HepG2 (cell line): ENCODE results near the gene PIEZO1. TPM values are rescaled to one million over a fixed set of nuclear protein-coding genes. Genes with fewer than 3 reads are reported as not detected.
"Not testable (repeated sequence)": the region's sequence is repeated elsewhere in the genome, so short reads cannot be mapped to it uniquely, and the experiment has no call there.

Experiments
- ATAC-seq: fragments of 200-7000 bp; cut with Tn5 transposase; 3 replicates; pipeline ENCODE4 v1.9.1; 2020; ENCODE audit warnings: mild to moderate bottlenecking, moderate library complexity
- BruUV-seq: library from RNA; stranded (reverse); fragments of 400-500 nt; replicated peaks from 2 replicates; lab custom pipeline; 2021; lab: Mats Ljungman, UMichigan
- CTCF ChIA-PET: fragments of 300-600 bp; formaldehyde crosslinking; extraction: SDS; loops from one replicate; lab custom pipeline; 2021; ENCODE audit warnings: low total read pairs, inconsistent platforms, low intra/inter-chr PET ratio; lab: Yijun Ruan, JAX
- POLR2A ChIA-PET: fragments of 350-600 bp; sonication (Branson Sonifier 250); formaldehyde crosslinking; loops from one replicate; lab custom pipeline; 2020; ENCODE audit warnings: antibody characterized with exemption, inconsistent platforms; lab: Yijun Ruan, JAX
- DNase-seq: peaks from one replicate; pipeline ENCODE4 v3.0.0-alpha.2; 2015; ENCODE audit warnings: low spot score
- FAIRE-seq: peaks from 3 replicates; lab custom pipeline; 2011; peaks lifted over from hg19 to GRCh38; lab: Jason Lieb, UNC
- H2AFZ ChIP-seq: one replicate; pipeline ENCODE4 v1.6.1; 2011; ENCODE audit warnings: low read length, inconsistent platforms
- H3K27ac ChIP-seq: fragments of 300-600 bp; 3 replicates; pipeline ENCODE4 v1.8.0; 2011; ENCODE audit warnings: mixed run types, mild to moderate bottlenecking, mixed read lengths, low read length, inconsistent platforms; ENCODE audit not compliant: insufficient read depth; ENCODE audit errors: extremely low read length
- H3K27me3 ChIP-seq, 2 experiments: fragments of 200-600 bp in 1 of 2; 2 replicates in 1 of 2; 3 replicates in 1 of 2; pipeline versions ENCODE4 v1.6.0 to v1.8.0; 2011; ENCODE audit warnings: low read length in 2 of 2, mild to moderate bottlenecking in 2 of 2, moderate library complexity in 2 of 2, inconsistent platforms in 1 of 2; ENCODE audit not compliant: insufficient read depth in 2 of 2, control insufficient read depth in 1 of 2
- H3K36me3 ChIP-seq, 2 experiments: fragments of 200-600 bp in 1 of 2; replicated peaks in 1 of 2; 2 replicates in 1 of 2; 3 replicates in 1 of 2; pipeline versions ENCODE4 v1.5.1 to v1.8.0; 2011; ENCODE audit warnings: low read length in 2 of 2, inconsistent platforms in 1 of 2; ENCODE audit not compliant: insufficient read depth in 2 of 2, control insufficient read depth in 1 of 2
- H3K4me1 ChIP-seq: 2 replicates; pipeline ENCODE4 v1.5.1; 2012; ENCODE audit warnings: low read length, inconsistent platforms; ENCODE audit not compliant: insufficient read depth
- H3K4me2 ChIP-seq: 2 replicates; pipeline ENCODE4 v1.6.0; 2011; ENCODE audit warnings: low read depth, low read length, inconsistent platforms
- H3K4me3 ChIP-seq, 3 experiments: fragments of 200-600 bp in 1 of 3; sonication (generic), shearing (Covaris generic) in 1 of 3; replicated peaks in 1 of 3; 2 replicates each; pipeline ENCODE4 v1.5.1; 2011 to 2016; ENCODE audit warnings: low read length in 3 of 3, inconsistent platforms in 2 of 3, low read depth in 2 of 3, mild to moderate bottlenecking in 2 of 3, control low read depth in 1 of 3, mixed read lengths in 1 of 3; ENCODE audit not compliant: insufficient read depth in 1 of 3
- H3K79me2 ChIP-seq: one replicate; pipeline ENCODE4 v1.6.1; 2011; ENCODE audit warnings: low read length, inconsistent platforms; ENCODE audit not compliant: insufficient read depth
- H3K9ac ChIP-seq: 2 replicates; pipeline ENCODE4 v1.6.0; 2011; ENCODE audit warnings: mild to moderate bottlenecking, low read depth, low read length, inconsistent platforms; ENCODE audit not compliant: insufficient read depth
- H3K9me3 ChIP-seq: 2 replicates; pipeline ENCODE4 v1.5.1; 2012; ENCODE audit warnings: mild to moderate bottlenecking, low read length
- H4K20me1 ChIP-seq: 2 replicates; pipeline ENCODE4 v1.6.0; 2011; ENCODE audit warnings: inconsistent platforms, mild to moderate bottlenecking, low read length, moderate library complexity; ENCODE audit not compliant: insufficient read depth
- RFXANK ChIP-seq: IDR thresholded peaks from 2 replicates; pipeline ENCODE4 v1.6.1; 2016
- ZNF121 ChIP-seq: sonication (generic); formaldehyde crosslinking; IDR thresholded peaks from 2 replicates; pipeline ENCODE4 v1.5.0; 2020; ENCODE audit warnings: mild to moderate bottlenecking, missing genetic modification reagents
- ZNF350 ChIP-seq: sonication (generic); formaldehyde crosslinking; IDR thresholded peaks from 2 replicates; pipeline ENCODE4 v1.4.0; 2020; ENCODE audit warnings: mild to moderate bottlenecking, low read depth, missing genetic modification reagents, borderline replicate concordance
- WGBS: methylation state at CpG from one replicate; pipeline ENCODE4 v1.1.6; 2017; ENCODE audit warnings: low lambda C conversion rate; 5-methylcytosine and 5-hydroxymethylcytosine counted together
- in situ Hi-C: cut with HindIII; loops from 2 replicates; pipeline ENCODE4 v1.10.0; 2017; ENCODE audit warnings: low pct_unique_long_range_greater_than_20kb; ENCODE audit not compliant: extremely low pct_ligation_motif_present
- intact Hi-C: fragments of 100-400 bp; cut with micrococcal nuclease; formaldehyde crosslinking; loops from one replicate; pipeline ENCODE4 v1.10.0; 2022; ENCODE audit not compliant: unreplicated experiment
- polyA plus RNA-seq, 8 experiments: library from polyadenylated mRNA; depleted of rRNA in 3 of 8; stranded (reverse) in 7 of 8; unstranded in 1 of 8; fragments of >200 nt; fragmentation: Illumina TruSeq in 4 of 8; extraction: Trizol in 4 of 8; gene quantifications; 2 replicates each; pipeline versions ENCODE4 v1.2.1 to v1.2.3, GENCODE V29; 2011 to 2016; ENCODE audit warnings: low read depth in 4 of 8, missing spikeins in 1 of 8, mixed read lengths in 1 of 8; ENCODE audit not compliant: insufficient read depth in 1 of 8
- total RNA-seq, 5 experiments: library from RNA; depleted of rRNA; stranded (reverse); fragments of >200 nt; fragmentation: Illumina TruSeq; extraction: Trizol; gene quantifications; 2 replicates each; pipeline ENCODE4 v1.2.3, GENCODE V29; 2016; ENCODE audit warnings: low read depth in 1 of 5
- TF ChIP-seq, protein P1 (sequence below): sonication (generic); formaldehyde crosslinking; IDR thresholded peaks from 2 replicates; pipeline ENCODE4 v1.5.0; 2020; ENCODE audit warnings: mild to moderate bottlenecking, missing genetic modification reagents
- TF ChIP-seq, protein P2 (sequence below): sonication (generic); formaldehyde crosslinking; conservative IDR thresholded peaks from 2 replicates; pipeline ENCODE4 v1.8.0; 2022; ENCODE audit warnings: low read depth, missing genetic modification reagents
- TF ChIP-seq, protein P3 (sequence below): sonication (generic); formaldehyde crosslinking; IDR thresholded peaks from 2 replicates; pipeline ENCODE4 v1.8.0; 2022; ENCODE audit warnings: mild to moderate bottlenecking, missing genetic modification reagents

The PIEZO1 gene
- total and polyA plus RNA-seq, 2 of the 13 experiments (the other 11 are each of a cell fraction or from before 2014, with no cell fraction given), result 67.9 to 85.0 TPM

DNA sequence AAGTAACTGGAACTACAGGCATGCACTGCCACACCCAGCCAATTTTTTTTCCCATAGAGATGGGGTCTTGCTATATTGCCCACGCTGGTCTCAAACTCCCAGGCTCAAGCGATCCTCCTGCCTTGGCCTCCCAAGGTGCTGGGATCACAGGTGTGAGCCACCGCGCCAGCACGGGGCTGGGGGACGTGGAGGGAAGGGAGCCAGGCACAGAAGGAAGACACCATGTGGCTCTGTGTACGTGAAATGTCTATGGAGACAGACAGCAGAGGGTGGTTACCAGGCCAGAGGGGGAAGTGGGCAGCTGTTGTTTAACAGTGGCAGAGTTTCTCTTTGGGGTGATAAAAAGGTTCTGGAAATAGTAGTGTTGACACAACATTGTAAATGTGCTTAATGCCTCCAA is 4.6 kb upstream of the PIEZO1 start (continued):
- TF ChIP-seq, protein P1, sequence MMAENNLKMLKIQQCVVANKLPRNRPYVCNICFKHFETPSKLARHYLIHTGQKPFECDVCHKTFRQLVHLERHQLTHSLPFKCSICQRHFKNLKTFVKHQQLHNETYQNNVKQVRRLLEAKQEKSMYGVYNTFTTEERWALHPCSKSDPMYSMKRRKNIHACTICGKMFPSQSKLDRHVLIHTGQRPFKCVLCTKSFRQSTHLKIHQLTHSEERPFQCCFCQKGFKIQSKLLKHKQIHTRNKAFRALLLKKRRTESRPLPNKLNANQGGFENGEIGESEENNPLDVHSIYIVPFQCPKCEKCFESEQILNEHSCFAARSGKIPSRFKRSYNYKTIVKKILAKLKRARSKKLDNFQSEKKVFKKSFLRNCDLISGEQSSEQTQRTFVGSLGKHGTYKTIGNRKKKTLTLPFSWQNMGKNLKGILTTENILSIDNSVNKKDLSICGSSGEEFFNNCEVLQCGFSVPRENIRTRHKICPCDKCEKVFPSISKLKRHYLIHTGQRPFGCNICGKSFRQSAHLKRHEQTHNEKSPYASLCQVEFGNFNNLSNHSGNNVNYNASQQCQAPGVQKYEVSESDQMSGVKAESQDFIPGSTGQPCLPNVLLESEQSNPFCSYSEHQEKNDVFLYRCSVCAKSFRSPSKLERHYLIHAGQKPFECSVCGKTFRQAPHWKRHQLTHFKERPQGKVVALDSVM (CRISPR knock-in tag), result peak; percentile 29; the same call in 1 of the 2 replicates
- TF ChIP-seq RFXANK, result no peak
- TF ChIP-seq ZNF350 (CRISPR knock-in tag), result 0 out of 2 replicates have a peak, but pooled peaks have one; percentile 6
- TF ChIP-seq, protein P2, sequence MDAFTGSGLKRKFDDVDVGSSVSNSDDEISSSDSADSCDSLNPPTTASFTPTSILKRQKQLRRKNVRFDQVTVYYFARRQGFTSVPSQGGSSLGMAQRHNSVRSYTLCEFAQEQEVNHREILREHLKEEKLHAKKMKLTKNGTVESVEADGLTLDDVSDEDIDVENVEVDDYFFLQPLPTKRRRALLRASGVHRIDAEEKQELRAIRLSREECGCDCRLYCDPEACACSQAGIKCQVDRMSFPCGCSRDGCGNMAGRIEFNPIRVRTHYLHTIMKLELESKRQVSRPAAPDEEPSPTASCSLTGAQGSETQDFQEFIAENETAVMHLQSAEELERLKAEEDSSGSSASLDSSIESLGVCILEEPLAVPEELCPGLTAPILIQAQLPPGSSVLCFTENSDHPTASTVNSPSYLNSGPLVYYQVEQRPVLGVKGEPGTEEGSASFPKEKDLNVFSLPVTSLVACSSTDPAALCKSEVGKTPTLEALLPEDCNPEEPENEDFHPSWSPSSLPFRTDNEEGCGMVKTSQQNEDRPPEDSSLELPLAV (CRISPR knock-in tag), result 0 out of 2 replicates have a peak, but pooled peaks have one; percentile 33
- TF ChIP-seq ZNF121 (CRISPR knock-in tag), result peak; percentile 78; the same call in 1 of the 2 replicates
- TF ChIP-seq, protein P3, sequence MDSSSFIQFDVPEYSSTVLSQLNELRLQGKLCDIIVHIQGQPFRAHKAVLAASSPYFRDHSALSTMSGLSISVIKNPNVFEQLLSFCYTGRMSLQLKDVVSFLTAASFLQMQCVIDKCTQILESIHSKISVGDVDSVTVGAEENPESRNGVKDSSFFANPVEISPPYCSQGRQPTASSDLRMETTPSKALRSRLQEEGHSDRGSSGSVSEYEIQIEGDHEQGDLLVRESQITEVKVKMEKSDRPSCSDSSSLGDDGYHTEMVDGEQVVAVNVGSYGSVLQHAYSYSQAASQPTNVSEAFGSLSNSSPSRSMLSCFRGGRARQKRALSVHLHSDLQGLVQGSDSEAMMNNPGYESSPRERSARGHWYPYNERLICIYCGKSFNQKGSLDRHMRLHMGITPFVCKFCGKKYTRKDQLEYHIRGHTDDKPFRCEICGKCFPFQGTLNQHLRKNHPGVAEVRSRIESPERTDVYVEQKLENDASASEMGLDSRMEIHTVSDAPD (CRISPR knock-in tag), result no peak

DNA sequence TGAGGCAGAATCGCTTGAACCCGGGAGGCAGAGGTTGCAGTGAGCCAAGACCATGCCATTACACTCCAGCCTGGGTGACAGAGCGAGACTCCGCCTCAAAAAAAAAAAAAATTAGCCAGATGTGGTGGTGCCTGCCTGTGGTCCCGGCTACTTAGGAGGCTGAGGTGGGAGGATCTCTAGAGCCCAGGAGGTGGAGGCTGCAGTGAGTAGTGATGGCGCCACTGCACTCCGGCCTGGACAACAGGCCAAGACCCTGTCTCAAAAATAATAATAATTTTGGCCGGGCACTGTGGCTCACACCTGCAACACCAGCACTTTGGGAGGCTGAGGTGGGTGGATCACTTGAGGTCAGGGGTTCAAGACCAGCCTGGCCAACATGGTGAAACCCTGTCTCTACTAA is 3.7 kb upstream of the PIEZO1 start:
- CTCF ChIA-PET, POLR2A ChIA-PET: not testable (repeated sequence)

More for the DNA sequence above, 3.7 kb upstream of the PIEZO1 start:
- H4K20me1 ChIP-seq, H3K4me3 ChIP-seq, H3K9ac ChIP-seq, H2AFZ ChIP-seq, H3K9me3 ChIP-seq, FAIRE-seq, ATAC-seq, H3K27me3 ChIP-seq, H3K27ac ChIP-seq, in situ Hi-C loops, BruUV-seq, H3K36me3 ChIP-seq, H3K79me2 ChIP-seq, H3K4me2 ChIP-seq, intact Hi-C loops, DNase-seq: not testable (repeated sequence)
- TF ChIP-seq, protein P1 (CRISPR knock-in tag), result peak; percentile 83
- 87% methylated on average over 8 of the region's 8 CpGs for WGBS
- peaks cover 75% of the 10 kb centered on the region for H3K4me1 ChIP-seq
